ENCODE results near the gene RNF217.
A peak's percentile ranks its signal among the peaks of the same experiment; 100 is the strongest.
"Not testable (repeated sequence)": the region's sequence is repeated elsewhere in the genome, so short reads cannot be mapped to it uniquely, and the experiment has no call there.

RNF217 gene

GRCh38 chr6:125004797-125005595, 42.8 kb downstream of the RNF217 start:
- intact Hi-C loops (cut with DNase I) = no loop called here
- no peak for DNase-seq

DNA sequence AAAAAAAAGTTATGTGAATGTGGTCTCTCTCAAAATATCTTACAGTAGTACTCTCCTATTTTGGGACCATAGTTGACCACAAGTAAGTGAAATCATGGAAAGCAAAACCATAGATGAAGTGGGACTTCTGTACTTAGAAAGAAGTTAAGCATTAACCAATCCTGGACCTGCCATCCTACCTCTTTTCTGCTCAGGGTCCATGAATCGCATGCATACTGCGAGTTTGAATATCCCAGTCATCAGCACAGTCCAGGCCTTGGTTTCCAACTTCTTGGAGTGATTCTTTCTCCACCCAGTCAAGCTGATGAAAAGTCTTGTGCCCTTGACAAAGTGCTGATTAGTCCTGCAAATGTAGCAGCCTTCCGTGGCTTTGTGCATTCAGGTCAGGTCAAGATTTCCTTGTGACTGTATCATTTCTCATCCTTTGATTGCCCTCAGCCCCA, 46.0 kb downstream of the RNF217 start:
- DNase-seq = no peak
- intact Hi-C loops (cut with DNase I) = no loop called here

DNA sequence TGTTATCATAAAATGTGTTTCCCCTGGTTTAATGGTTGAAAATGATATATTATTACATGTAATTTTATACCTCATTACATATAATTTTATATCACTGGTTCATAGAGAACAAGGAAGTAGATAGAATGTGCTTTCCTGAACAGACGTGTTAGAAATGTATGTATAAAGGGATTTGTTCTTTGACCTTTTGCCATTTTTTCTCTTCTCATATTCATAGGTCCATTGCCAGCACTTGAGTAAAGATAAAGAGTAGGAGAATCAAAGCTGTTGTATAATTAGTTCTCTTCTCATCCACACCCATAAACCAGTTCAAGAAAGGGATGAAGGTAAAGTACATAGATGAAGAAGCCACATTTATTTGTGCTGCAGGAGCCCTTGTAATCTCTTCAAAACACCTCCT, 46.7 kb downstream of the RNF217 start:
- intact Hi-C loops (cut with DNase I) = no loop called here

DNA sequence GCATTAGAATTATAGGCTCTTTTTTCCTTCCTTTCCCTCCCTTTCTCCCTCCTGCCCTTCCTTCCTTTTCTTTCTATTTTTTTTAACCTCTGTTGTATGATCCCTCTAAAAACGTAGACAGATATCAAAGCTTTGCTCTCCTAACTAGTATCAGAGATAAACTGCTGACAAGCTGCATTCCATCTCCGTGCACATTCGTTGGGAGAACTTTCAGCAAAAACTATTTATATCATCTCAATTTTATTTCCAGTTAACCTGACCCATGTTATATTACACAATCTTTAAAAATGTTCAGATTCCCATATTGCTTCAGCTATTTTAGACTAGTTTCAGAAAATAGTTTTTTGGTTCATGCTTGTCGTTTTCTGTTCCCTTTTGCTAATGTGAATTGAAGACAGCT, 47.3 kb downstream of the RNF217 start:
- intact Hi-C loops (cut with DNase I) = no loop called here

More for the DNA sequence above, 46.7 kb downstream of the RNF217 start:
- DNase-seq = no peak

GRCh38 chr6:125013938-125014660, 51.9 kb downstream of the RNF217 start:
- intact Hi-C loops (cut with DNase I) = no loop called here
- no peak for DNase-seq

More for the DNA sequence above, 47.3 kb downstream of the RNF217 start:
- DNase-seq = no peak

- intact Hi-C loops (cut with DNase I) = no loop called here
Measured at GRCh38 chr6:125014661-125014957, 52.4 kb downstream of the RNF217 start.

GRCh38 chr6:125015152-125015551, 52.9 kb downstream of the RNF217 start:
- intact Hi-C loops (cut with DNase I) = no loop called here
- no peak for DNase-seq

More at GRCh38 chr6:125014661-125014957, 52.4 kb downstream of the RNF217 start:
- no peak for DNase-seq

DNA sequence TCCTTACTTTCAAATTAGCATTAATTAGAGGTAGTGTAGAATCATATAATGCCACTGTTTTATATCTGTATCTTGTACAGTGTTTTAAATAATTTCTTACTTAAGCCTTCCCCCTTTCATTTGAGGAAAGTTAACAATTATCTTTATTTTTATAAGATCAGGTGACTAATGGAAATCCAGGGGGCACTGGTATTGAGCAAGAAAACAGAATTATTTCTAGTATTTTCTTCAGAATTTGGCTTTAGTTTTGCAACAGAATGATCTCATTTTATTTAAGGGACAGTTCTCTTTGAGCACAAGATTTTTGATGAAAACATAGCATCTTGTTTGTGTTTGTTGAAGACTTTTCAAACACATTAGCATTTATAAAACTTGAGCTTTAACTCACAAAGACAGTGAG, 55.9 kb downstream of the RNF217 start:
- intact Hi-C loops (cut with DNase I) = no loop called here

DNA sequence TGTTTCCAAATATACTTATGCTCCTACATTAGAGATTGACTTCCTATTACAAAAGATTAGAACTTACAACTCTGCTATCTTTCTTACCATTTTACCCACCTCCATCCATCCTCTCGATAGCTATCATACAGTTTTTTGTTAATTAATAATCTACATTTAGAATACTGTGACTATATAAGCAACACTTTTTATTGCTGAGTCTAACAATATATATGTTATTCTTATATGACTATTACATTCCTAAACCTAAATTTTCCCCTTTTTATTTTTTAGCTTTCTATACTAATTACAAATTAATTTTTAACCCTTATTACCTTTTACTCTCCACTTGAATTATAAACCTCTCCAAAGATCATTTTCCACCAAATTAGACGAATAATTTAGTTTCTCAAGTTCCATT, 57.0 kb downstream of the RNF217 start:
- no peak for DNase-seq
- intact Hi-C loops (cut with DNase I) = no loop called here

More for the DNA sequence above, 55.9 kb downstream of the RNF217 start:
- no peak for DNase-seq

GRCh38 chr6:125019918-125020317, 57.7 kb downstream of the RNF217 start:
- intact Hi-C loops (cut with DNase I) = no loop called here
- DNase-seq = peak in 2 of 42 donors; percentile 17

- no peak for DNase-seq
- intact Hi-C loops (cut with DNase I) = no loop called here
Measured at GRCh38 chr6:125020385-125020784, 58.1 kb downstream of the RNF217 start.

DNA sequence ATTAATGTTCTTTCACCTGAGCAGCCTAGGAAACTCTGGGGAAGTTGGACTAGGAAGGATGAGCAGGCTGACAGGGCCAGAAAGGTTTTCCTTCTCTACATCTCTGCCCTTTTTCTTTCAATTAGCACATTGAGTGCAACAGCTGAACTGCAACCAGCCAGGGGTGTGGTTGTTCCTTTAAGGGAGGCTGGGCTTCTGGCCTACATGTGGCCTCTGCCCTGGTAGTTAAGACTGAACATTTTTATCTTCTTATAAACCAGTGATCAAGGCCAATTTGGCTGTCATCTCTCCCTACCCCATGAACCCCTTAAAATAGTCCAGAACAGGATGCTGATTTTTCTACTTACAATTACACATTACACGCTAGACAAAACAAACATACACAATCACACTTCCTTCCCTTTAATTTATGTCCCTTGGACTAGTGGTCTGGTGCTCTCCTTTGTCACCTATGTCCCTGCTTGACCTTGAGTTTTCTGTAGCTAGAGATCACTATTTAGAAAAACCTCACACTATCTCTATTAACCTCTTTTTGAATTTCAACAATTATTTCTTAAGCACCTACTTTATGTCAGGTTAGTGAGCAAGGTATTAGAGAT, 60.3 kb downstream of the RNF217 start:
- intact Hi-C loops (cut with DNase I) = no loop called here
- DNase-seq = no peak

- no peak for DNase-seq
- intact Hi-C loops (cut with DNase I) = no loop called here
Measured at GRCh38 chr6:125025164-125025854, 63.1 kb downstream of the RNF217 start.

DNA sequence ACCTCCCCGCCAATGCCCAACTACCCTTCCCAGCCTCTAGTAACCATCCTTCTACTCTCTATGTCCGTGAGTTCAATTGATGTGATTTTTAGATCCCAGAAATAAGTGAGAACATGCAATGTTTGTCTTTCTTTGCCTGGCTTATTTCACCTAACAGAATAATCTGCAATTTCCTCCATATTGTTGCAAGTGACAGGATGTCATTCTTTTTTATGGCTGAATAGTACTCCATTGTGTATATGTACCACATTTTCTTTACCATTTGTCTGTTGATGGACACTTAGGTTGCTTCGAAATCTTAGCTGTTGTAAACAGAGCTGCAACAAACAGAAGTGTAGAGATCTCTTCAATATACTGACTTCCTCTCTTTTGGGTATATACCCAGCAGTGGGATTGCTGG, 65.0 kb downstream of the RNF217 start:
- no peak for DNase-seq
- intact Hi-C loops (cut with DNase I) = no loop called here

- DNase-seq = no peak
- intact Hi-C loops (cut with DNase I) = no loop called here
Measured at GRCh38 chr6:125030969-125031368, 68.7 kb downstream of the RNF217 start.

- no peak for DNase-seq
- intact Hi-C loops (cut with DNase I) = no loop called here
Measured at GRCh38 chr6:125031385-125031784, 69.1 kb downstream of the RNF217 start.

DNA sequence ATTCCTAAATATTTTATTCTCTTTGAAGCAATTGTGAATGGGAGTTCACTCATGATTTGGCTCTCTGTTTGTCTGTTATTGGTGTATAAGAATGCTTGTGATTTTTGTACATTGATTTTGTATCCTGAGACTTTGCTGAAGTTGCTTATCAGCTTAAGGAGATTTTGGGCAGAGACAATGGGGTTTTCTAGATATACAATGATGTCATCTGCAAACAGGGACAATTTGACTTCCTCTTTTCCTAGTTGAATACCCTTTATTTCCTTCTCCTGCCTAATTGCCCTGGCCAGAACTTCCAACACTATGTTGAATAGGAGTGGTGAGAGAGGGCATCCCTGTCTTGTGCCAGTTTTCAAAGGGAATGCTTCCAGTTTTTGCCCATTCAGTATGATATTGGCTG, 72.7 kb downstream of the RNF217 start:
- intact Hi-C loops (cut with DNase I); DNase-seq: not testable (repeated sequence)

- DNase-seq; intact Hi-C loops (cut with DNase I): not testable (repeated sequence)
Measured at GRCh38 chr6:125036486-125036885, 74.2 kb downstream of the RNF217 start.

DNA sequence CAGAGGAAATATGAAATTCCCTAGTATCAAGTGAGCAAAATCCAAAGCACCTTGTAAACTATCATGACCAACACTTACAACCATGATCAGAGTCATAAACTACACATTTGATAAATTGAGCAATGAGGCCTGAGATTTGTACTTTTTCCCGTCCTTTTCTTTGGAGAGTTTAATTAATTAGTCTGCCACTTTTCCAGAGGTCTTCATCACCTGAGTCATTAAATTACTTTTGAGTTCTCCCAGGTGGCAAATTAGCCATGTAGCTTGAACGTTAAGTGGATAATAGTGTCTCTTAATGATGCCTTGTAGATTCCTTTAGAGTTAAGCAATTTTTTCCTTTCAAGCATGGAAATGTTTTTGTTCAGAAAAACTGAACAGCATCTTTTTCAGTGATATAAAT, 75.6 kb downstream of the RNF217 start:
- no peak for DNase-seq
- intact Hi-C loops (cut with DNase I) = no loop called here

DNA sequence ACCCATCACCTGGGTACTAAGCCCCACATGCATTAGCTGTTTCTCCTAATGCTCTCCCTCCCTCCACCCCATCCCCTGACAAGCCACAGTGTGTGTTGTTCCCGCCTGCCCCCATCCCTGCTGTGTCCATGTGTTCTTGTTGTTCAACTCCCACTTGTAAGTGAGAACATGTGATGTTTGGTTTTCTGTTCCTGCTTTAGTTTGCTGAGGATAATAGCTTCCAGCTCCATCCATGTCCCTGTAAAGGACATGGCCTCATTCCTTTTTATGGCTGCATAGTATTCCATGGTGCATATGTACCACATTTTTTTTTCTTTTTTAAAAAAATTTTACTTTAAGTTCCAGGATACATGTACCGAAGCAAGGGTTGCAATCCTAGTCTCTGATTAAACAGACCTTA, 76.7 kb downstream of the RNF217 start:
- DNase-seq = no peak
- intact Hi-C loops (cut with DNase I) = no loop called here

All from head of caudate nucleus (tissue), 42 donors.